Gastrocnemius medialis (tissue), 4 donors: ENCODE results near the gene PANK4.

Experiments used
- CTCF ChIP-seq, 5 experiments: fragments of 450-650 bp in 3 of 5; fragments of 200-600 bp in 2 of 5; sonication (generic) in 2 of 5; IDR thresholded peaks in 4 of 5; conservative IDR thresholded peaks in 1 of 5; 1 replicate in 4 of 5; 2 replicates in 1 of 5; pipeline ENCODE4 v1.5.1; 2016 to 2019; ENCODE audit warnings: antibody characterized with exemption in 5 of 5, mild to moderate bottlenecking in 3 of 5, moderate library complexity in 3 of 5
- POLR2A ChIP-seq, 2 donors: fragments of 450-650 bp; IDR thresholded peaks; one replicate each; pipeline ENCODE4 v1.6.1; 2017; ENCODE audit warnings: antibody characterized with exemption in 2 of 2, mild to moderate bottlenecking in 2 of 2, moderate library complexity in 2 of 2

GRCh38 chr1:2506901-2507565 is 19.4 kb downstream of the PANK4 start:
- TF ChIP-seq POLR2A (IDR thresholded peaks at IDR 0.05) (no peak), CTCF (IDR thresholded peaks at IDR 0.05 in 4 of 5, conservative IDR thresholded peaks at IDR 0.05 in 1 of 5) (no peak)
